ENCODE results near the gene USP40.

- TF ChIP-seq CTCF (IDR thresholded peaks at IDR 0.05 in 2 of 3, conservative IDR thresholded peaks at IDR 0.05 in 1 of 3; ENCODE audit: borderline replicate concordance in 1 of 3, insufficient read depth in 1 of 3, low read depth in 2 of 3, low read length in 2 of 3), result no peak
- TF ChIP-seq POLR2AphosphoS5 (IDR thresholded peaks at IDR 0.05; ENCODE audit: low read depth, low read length), result no peak
- TF ChIP-seq POLR2A (IDR thresholded peaks at IDR 0.05; ENCODE audit: borderline replicate concordance, extremely low read depth, insufficient read depth, insufficient read length), result no peak
- TF ChIP-seq EZH2phosphoT487 (IDR thresholded peaks at IDR 0.05; ENCODE audit: borderline replicate concordance), result no peak
- TF ChIP-seq ZNF274 (IDR thresholded peaks at IDR 0.05; ENCODE audit: low read depth, low read length), result no peak
- no peak for TF ChIP-seq ATF3 (IDR thresholded peaks at IDR 0.05)
- TF ChIP-seq EGR1 (IDR thresholded peaks at IDR 0.05; ENCODE audit: low read depth), result no peak
- TF ChIP-seq RAD21 (IDR thresholded peaks at IDR 0.05; ENCODE audit: low read depth), result no peak
- no peak for TF ChIP-seq SP1 (IDR thresholded peaks at IDR 0.05; ENCODE audit: low read depth)
- TF ChIP-seq EZH2 (IDR thresholded peaks at IDR 0.05), result no peak
- TF ChIP-seq JUND (IDR thresholded peaks at IDR 0.05), result no peak
- TF ChIP-seq SRF (IDR thresholded peaks at IDR 0.05; ENCODE audit: low read depth), result no peak
- no peak for TF ChIP-seq CEBPB (IDR thresholded peaks at IDR 0.05; ENCODE audit: low read depth)
- no peak for TF ChIP-seq YY1 (IDR thresholded peaks at IDR 0.05; ENCODE audit: extremely low read depth, insufficient replicate concordance, low read depth, low read length)
These were observed 96.4 kb downstream of the USP40 start for GRCh38 chr2:233470011-233470687.

Data from HCT116 (cell line).